NOMO-1 (cell line): ENCODE measurements around the gene CFAP74.

Experiments used
- DNase-seq, 2 experiments: peaks; one replicate each; lab custom pipeline; 2025; ENCODE audit not compliant: unreplicated experiment in 2 of 2; lab: John Stamatoyannopoulos, UW

Gene CFAP74

GRCh38 chr1:2003541-2004131 lies at the start of gene CFAP74:
Gene CFAP74, minus strand, starts transcription at chr1:2003786. Its CDS starts 12,830 bp downstream, at chr1:1990956.
- DNase-seq: no peak

GRCh38 chr1:2053217-2053616 lies 49.6 kb upstream of the CFAP74 start:
- no peak for DNase-seq

- DNase-seq: no peak
Observed at GRCh38 chr1:2052756-2053155, 49.2 kb upstream of the CFAP74 start.

- DNase-seq: no peak
Observed at GRCh38 chr1:2052054-2052679, 48.6 kb upstream of the CFAP74 start.

GRCh38 chr1:2050793-2051682 lies 47.5 kb upstream of the CFAP74 start:
- no peak for DNase-seq

GRCh38 chr1:2050461-2050792 lies 46.8 kb upstream of the CFAP74 start:
- no peak for DNase-seq

- peak; percentile 74 to 77 for DNase-seq
Observed at GRCh38 chr1:2049718-2050431, 46.3 kb upstream of the CFAP74 start, which contains the start of gene PRKCZ. Gene PRKCZ, plus strand, starts transcription at chr1:2050411. Its CDS starts 220 bp downstream, at chr1:2050631.

GRCh38 chr1:2049225-2049717 lies 45.7 kb upstream of the CFAP74 start:
- DNase-seq: peak in 1 of 2 experiments; percentile 6

- DNase-seq: no peak
Observed at GRCh38 chr1:2047749-2048729, 44.5 kb upstream of the CFAP74 start.

GRCh38 chr1:2046953-2047748 lies 43.6 kb upstream of the CFAP74 start:
- no peak for DNase-seq

- DNase-seq: peak; percentile 6 to 38
Observed at GRCh38 chr1:2046174-2046917, 42.8 kb upstream of the CFAP74 start.

- no peak for DNase-seq
Observed at GRCh38 chr1:2045468-2046173, 42.0 kb upstream of the CFAP74 start.

GRCh38 chr1:2044510-2045319 lies 41.1 kb upstream of the CFAP74 start:
- peak; percentile 20 to 52 for DNase-seq

GRCh38 chr1:2043886-2044285 lies 40.3 kb upstream of the CFAP74 start:
- DNase-seq: no peak

- DNase-seq: no peak
Observed at GRCh38 chr1:2042830-2043773, 39.5 kb upstream of the CFAP74 start.

GRCh38 chr1:2041887-2042286 lies 38.3 kb upstream of the CFAP74 start:
- DNase-seq: no peak
